Stimulated activated effector memory CD8-positive, alpha-beta T cell treated with anti-CD3 and anti-CD28 coated beads, Interleukin-12 subunit alpha, Interleukin-12 subunit beta, amount 100 ng/mL, for 72 hours (primary cell): ENCODE data around the gene ZNF552.
A peak's percentile ranks its signal among the peaks of the same experiment; 100 is the strongest.

Source experiments
- ATAC-seq: fragments of 150-1000 bp; cut with Tn5 transposase; 2 replicates; pipeline ENCODE4 v1.10.0; 2021
- DNase-seq, 2 donors: peaks; one replicate each; pipeline ENCODE4 v3.0.0; 2021 to 2022; ENCODE audit warnings: low spot score in 2 of 2
- H3K27ac Mint-ChIP-seq: one replicate; pipeline ENCODE4 v1.8.0; 2022; ENCODE audit warnings: mild to moderate bottlenecking, mixed read lengths
- H3K36me3 Mint-ChIP-seq: one replicate; pipeline ENCODE4 v1.8.0; 2022; ENCODE audit warnings: mild to moderate bottlenecking, mixed read lengths
- H3K4me1 Mint-ChIP-seq: one replicate; pipeline ENCODE4 v1.8.0; 2022; ENCODE audit warnings: mixed read lengths
- H3K4me3 Mint-ChIP-seq: one replicate; pipeline ENCODE4 v1.8.0; 2022; ENCODE audit warnings: mild to moderate bottlenecking, mixed read lengths
- H3K9me3 Mint-ChIP-seq: one replicate; pipeline ENCODE4 v1.8.0; 2022; ENCODE audit warnings: mixed read lengths

Gene ZNF552

DNA sequence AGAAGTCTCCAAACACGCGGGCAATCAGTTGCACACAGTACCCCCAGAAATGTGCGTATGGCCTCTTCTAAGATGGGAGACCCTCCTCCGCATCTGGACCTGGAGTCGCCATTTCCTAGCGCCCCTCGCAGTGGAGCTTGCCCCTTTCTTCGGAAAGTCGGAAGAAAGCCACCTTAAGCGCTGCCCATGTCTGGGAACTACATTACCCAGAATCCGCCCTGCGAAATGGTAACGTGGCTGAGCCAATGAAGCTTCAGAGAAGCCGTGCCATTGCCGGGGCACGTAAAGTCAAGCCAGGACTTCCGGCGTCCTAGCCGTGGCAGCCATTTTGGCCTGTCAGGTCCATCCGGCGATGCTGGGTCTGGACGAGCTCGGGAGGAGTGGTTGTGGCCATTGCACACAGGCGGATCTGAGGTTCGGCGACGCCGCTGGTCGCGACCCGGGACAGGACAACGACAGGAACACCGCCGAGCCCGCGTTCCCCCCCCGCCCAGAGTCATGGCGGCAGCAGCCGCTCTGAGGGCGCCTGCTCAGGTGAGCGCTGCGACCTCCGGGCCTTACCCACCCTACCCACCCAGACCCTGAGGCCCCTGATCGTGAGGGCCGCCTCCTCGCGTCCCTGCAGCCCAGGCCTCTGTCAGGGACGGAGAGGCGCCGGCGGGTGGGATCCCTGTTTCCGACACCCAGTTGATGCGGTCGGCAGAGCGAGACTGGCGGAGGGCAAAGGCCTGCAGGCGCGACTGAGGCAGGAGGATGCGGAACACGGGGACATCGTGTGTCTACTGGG is 45.2 kb downstream of the ZNF552 start, which contains the start of gene ZNF586:
Gene ZNF586, plus strand, starts transcription at position 332 of the 787 bp plus-strand sequence. Its CDS starts 167 bp downstream, at position 499.
- ATAC-seq, result peak; percentile 100
- Mint-ChIP-seq H3K9me3 (peaks cover 14% of the 10 kb centered on the region), H3K36me3 (peaks cover 53% of the 10 kb centered on the region), H3K27ac (peak within 1 kb of the TSS; percentile 89), H3K4me3 (peak within 1 kb of the TSS; percentile 82), H3K4me1 (peaks cover 27% of the 10 kb centered on the region)
- DNase-seq, result peak; percentile 66 to 89

- Mint-ChIP-seq H3K27ac (no peak overlapping the region), H3K9me3 (peaks cover 23% of the 10 kb centered on the region), H3K4me3 (no peak overlapping the region), H3K4me1 (no peaks in the 10 kb centered on the region), H3K36me3 (peaks cover 18% of the 10 kb centered on the region)
- DNase-seq (no peak), ATAC-seq (no peak)
Observed at GRCh38 chr19:57759096-57759495, 55.6 kb downstream of the ZNF552 start.

DNA sequence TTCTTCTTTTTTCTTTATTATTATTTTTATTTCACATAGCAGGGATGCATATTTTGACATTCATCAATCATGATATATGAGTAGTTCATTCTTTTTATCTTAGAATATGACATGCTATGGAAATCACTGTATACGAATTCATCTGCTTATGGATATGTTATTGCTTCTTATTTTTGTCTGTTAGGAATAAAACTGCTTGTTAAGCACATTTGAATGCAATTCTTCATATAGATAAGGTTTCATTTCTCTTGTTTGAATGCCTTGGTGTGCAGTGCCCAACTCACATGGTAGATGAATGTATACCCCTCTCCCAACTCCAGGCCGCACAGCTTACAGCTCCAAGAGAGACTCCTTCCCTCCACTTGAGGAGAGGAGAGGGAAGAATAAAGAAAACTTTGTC is 56.8 kb downstream of the ZNF552 start:
- Mint-ChIP-seq H3K9me3 (peaks cover 26% of the 10 kb centered on the region), H3K27ac (no peak overlapping the region), H3K4me3 (no peak overlapping the region), H3K36me3 (peaks cover 30% of the 10 kb centered on the region), H3K4me1 (no peaks in the 10 kb centered on the region)
- DNase-seq, result no peak
- no peak for ATAC-seq
